Hematopoietic multipotent progenitor cell treated with erythropoietin and hydrocortisone succinate and interleukin-3 and kit ligand, for 8 days (in vitro differentiated cells): ENCODE results near the gene FGF21.
A peak's percentile ranks its signal among the peaks of the same experiment; 100 is the strongest.

ENCODE experiments used
- DNase-seq: peaks from one replicate; pipeline ENCODE4 v3.0.0-alpha.2; 2015

Gene FGF21

DNA sequence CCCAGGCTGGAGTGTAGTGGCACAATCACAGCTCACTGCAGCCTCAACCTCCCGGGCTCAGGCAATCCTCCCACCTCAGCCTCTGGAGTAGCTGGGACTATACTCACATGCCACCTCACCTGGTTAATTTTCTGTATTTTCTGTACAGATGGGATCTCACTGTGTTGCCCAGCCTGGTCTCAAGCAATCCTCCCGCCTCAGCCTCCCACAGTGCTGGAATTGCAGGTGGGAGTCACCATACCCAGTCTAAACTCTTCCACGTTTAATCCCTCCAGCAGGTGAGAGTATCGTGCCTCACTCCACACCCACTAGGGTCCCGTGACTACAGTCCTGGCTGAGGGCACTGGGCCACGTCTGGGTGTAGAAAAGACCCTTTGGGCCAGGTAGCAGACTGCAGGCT lies 39.0 kb downstream of the FGF21 start:
- DNase-seq: no peak

DNA sequence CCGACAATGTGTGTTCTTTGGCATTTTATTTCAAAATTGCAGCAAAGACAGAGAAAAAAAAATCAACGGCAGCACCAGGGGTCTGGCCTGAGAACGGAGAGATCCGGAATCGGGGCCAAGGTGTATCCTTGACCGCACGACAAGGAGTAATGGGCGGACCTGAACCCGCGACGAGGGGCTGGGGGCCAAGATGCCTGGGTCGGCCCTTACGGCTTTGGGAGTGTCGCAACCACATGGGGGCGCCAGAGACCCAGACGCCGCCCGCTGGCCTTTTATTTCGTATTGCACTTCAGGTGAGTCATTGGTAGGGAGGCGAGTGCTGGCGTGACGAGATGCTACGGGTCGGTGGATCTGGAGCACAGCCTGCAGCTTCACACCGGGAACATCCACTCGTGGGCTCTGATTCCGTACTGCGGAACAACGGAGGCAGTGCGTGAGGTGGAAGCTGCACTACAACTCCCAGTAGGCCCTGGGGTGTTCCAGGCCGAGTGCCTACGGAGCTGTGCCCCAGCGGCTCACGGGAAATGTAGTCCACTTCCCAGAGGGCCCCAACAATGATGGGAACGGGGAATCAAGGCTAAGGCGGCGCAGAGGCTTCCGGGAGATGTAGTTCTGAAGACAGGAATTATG lies 39.8 kb downstream of the FGF21 start:
- DNase-seq: peak; percentile 93

DNA sequence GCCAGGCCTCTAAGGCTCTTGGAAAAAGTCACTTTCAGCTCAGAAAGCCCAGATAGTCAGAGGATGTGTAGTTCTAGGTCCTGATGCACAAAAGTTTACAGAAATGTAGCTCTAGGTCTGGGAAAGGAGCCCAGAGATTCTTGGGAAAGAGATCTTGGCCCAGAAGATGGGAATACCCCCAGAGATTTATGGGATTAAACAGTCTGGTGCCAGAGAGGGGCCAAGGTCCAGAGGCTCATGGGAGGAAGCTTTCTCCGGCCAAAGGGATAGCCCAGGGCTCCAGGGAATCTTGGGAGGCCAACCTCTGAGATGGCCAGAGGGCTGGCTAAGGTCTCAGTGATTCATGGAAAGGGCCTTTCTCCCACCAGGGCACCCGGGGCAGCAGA lies 40.4 kb downstream of the FGF21 start:
- DNase-seq: no peak

DNA sequence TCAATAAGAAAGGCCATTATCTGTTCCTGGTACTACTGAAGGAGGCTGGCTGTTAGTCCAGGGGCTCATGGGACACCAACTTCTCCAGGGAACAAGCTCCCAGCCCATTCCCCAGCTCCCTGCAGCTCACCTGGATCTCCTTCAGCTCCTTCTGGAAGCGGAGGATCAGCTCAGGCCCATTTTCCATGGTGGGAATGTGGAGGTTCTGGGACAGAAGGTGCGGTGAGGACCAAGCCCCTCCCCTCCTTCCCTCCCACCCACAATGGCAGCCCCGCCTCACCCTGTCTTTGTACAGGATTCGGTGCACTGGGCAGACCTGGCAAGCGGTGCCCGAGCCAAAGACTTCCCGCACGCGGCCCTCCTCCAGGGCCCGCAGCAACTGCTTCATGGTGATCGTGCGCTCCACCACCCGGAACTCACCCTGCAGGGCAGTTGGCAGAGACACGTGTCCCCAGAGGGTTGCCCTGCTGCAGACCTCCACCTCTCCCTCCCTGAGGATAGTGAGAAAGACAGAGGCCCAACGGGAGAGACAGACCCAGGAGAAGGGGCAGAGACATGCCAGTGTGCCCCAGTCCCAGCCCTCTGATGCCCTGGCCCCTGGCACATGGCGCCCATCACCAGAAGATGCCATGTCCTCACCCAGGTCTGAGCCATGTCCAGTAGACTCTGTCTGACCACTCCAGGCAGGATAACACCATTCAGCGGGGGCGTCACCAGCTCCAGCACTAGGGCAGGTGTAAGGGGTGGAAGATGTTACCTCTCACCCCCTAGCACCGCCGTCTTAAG lies 41.2 kb downstream of the FGF21 start:
- no peak for DNase-seq

DNA sequence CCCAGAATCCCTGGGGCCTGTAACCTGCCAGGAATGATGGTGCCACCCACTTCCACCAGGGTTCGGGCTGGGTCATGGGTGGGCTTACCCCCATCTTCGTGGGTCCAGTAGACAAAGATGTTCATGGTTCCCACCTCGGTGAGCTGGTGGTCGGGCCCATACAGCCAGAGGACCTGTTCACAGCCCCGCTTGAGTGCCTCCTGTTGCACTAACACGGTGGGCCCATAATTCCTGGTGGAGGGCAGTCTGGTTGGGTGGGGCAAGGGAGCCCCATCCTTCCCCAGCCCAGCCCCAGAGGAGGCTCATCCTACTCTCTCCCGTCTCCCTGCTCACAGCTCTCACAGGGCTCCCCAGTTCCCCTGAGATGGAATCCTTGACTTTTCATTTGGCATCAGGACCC lies 41.8 kb downstream of the FGF21 start:
- DNase-seq: no peak

DNA sequence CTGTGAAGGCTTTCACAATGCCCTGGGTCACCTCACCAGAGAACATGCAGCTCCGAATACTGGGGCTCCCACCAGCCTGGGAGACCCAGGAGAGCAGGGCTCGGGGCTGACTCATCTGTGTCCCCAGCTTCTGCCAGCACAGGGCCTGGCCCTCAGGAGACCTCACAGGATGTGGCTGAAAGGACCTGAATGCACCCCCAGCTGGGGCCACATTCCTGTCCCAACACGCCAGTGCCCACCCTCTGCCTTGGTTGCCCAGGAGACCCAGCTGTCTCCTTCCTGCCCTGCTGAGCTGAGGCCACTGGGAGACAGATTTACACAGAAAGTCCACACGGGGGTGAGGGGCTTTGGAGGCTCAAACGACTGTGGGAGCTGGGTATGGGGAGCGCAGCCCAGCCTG lies 43.6 kb downstream of the FGF21 start:
- DNase-seq: no peak

DNA sequence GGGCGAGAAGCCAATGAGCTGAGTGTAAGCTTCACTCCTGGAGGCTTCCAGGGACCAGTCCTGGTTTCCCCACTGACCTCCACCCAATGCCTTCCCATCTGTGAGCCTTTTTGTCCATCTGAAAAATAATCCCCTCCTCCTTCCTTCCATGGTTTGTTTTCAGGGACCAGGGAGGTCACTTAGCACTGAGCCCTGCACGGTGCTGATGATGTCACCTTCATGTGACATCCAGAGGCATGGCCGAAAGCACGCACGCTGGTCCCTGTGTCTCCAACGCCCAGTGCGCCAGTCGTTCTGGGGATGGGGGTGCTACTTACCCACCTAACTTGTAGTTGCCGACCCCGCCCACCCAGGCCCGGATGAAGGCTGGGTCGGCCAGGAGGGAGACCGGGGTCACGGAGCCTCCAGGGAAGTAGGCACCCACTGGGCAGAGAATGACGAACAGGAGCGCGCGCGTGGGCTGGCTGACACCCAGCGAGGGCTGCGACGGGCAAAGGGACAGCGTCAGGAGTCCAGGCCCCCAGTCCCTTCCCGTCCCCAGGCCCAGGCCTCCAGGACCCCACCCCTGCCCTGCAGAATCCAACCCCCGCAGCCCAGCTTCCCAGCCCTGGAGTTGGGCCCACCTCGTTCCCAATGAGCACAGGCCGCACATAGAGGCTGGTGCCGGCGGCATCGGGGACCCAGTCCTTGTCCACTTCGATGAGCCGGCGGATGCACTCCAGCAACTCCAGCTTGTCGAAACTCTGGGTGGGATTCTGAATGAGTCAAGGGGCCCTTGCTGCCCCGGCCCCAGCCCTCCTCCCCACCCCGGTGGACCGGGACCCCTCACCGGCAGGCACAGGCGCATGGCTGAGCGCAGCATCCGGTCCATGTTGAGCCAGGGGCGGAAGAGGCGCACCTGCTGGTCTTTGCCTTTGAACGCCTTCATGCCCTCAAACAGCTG lies 44.3 kb downstream of the FGF21 start:
- DNase-seq: no peak

DNA sequence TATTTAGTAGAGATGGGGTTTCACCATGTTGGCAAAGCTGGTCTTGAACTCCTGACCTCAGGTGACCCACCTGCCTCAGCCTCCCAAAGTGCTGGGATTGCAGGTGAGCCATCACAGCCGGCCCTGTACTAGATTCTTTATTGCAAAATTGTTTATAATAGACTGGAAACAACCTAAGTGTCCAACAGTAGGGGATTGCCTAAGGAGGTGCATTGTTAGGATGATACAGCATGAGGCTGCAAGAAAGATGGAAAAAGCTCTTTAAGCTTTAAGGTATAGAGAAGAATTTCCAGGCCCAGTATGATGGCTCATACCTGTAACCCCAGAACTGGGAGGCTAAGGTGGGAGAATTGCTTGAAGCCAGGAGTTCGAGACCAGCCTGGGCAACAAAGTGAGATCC lies 47.3 kb downstream of the FGF21 start:
- DNase-seq: no peak

DNA sequence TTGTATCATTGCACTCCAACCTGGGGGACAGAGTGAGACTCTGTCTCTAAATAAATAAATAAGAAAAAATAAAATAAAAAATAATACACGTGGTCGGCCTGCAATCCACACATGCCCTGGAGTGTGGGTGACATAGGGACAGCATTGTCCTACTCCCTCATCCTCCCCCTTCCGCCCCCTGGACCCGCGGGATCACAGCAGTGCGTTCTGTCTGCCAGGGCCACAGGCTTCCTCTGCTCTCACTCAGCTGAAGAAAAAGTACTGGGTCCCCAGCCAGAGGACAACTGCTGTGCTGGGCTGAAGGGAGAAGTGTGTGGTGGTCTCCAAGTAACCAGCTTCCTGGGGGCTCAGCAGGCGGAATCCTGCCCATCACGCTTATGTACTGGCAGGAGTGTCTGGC lies 49.2 kb downstream of the FGF21 start:
- DNase-seq: no peak

DNA sequence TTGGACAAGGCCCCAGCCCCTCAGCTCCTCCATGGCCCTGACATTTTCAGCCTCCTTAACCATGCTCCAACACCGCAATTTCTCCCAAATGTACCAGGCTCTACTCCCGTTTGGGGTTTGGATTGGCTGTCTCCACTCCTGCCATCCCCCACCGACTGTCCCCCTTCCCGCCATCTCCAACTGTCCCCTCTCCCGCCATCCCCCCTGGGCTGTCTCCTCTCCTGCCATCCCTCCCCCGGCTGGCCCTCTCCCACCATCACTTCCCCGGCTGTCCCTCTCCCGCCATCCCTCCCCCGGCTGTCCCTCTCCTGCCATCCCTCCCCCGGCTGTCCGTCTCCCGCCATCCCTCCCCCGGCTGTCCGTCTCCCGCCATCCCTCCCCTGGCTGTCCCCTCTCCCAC lies 50.1 kb downstream of the FGF21 start:
- DNase-seq: no peak

DNA sequence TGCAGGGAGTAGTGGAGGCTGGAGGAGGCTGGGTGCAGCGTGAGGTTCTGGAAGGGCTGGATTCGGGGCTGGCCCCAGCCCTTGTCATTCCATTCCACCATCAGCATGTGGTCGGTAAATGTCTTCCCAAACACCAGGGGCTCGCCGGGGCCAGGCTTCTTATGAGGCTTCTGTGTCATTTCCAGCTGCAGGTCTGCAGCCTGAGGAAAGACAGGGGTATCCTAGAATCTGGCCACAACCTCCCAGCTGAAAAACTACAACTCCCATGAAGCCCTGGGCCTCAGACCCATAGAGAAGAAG lies 51.1 kb downstream of the FGF21 start:
- peak; percentile 74 for DNase-seq

DNA sequence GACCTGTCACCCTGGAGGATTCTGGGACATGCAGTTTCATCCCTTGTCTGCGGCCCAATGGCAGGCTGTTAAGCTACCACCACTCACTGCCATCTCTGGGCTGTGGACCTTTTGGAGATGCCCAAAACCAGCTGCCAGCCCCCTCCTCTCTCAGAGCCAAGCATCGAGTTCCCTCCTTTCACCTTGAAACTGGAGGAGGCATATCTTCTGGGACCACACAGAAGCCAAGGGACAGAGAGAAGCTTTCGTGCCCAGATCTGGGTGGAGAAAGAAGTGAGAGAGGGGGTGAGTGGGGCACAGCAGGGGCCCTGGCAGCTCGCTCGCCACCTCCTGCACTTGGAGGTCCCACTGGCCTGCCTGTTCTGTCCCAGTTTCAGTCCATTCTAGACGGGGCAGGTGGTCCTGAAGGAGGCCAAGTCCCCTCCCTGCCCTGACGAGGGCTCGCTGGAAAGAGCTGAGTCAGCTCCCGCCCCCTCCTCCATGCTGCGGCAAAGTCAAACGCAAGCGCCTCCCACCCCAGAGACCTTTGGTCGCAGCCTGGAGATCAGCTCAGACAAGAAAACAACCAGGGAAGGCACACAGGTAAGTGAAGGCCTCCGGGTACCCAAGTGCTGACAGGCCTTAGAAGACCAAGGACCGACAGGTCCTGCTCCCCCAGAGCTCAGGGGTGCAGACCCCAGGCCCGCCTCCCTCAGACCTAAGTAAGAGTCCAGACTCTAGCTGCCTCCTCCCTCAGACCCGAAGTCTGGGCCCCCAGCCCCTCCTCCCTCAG lies 51.7 kb downstream of the FGF21 start:
- no peak for DNase-seq

DNA sequence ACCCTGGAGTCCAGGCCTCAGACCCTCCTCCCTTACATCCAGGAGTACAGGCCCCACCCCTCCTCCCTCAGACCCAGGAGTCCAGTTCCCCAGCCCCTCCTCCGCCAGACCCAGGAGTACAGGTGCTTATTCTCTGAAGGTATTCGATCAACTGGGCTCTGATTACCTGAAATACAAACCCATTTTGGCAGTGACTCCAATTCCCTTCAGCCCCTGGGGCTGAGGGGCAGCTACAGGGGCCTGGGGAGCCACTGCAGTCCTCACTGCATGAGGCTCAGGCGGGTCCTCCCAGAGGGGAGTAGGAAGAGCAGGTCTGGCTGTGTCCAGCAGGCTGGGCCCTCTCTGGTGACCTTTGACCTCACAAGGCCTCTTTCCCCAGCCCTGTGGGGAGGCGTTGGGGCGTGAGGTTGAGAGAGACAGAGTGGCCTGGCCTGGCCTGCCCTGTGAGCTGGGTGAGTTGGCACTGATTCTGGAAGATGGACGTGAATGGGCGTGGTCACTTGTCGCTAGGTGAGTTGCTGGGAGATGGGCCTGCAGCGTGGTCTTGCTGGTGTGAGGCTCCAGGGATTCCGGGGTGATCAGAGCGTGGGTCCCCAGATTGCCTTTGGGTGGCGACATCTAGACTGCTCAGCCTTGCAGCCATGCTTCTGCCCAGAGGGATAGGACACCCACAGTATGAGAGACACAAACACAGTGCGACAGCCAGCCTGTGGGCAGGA lies 52.4 kb downstream of the FGF21 start:
- DNase-seq: peak; percentile 51
